H1 (cell line): ENCODE measurements around the gene TMEM255B.

Experiments used
- CBX8 ChIP-seq: fragments of 300-800, 300-1000 bp; sonication (generic); IDR thresholded peaks from 2 replicates; pipeline ENCODE4 v1.7.1; 2016; ENCODE audit warnings: low read depth, low read length, borderline replicate concordance
- CEBPB ChIP-seq: IDR thresholded peaks from 2 replicates; pipeline ENCODE4 v1.6.1; 2012; ENCODE audit warnings: low read depth, low read length
- CTCF ChIP-seq, 3 experiments: IDR thresholded peaks; 1 replicate in 2 of 3; 2 replicates in 1 of 3; pipeline versions ENCODE4 v1.5.1 to v1.6.1; 2011; ENCODE audit warnings: low read length in 3 of 3, mild to moderate bottlenecking in 3 of 3, inconsistent platforms in 2 of 3, low read depth in 1 of 3, moderate library complexity in 1 of 3; ENCODE audit not compliant: insufficient read depth in 1 of 3; ENCODE audit errors: control extremely low read depth in 1 of 3
- EZH2 ChIP-seq: fragments of 200-600 bp; sonication (generic); IDR thresholded peaks from 2 replicates; pipeline ENCODE4 v1.7.1; 2012; ENCODE audit warnings: low read depth, mild to moderate bottlenecking, moderate library complexity, low read length, inconsistent platforms; ENCODE audit not compliant: severe bottlenecking
- HDAC2 ChIP-seq, 2 experiments: fragments of 300-600 bp in 1 of 2; sonication (generic) in 1 of 2; IDR thresholded peaks; 2 replicates each; pipeline ENCODE4 v1.6.1; 2011 to 2012; ENCODE audit warnings: low read depth in 2 of 2, low read length in 2 of 2, mild to moderate bottlenecking in 2 of 2, moderate library complexity in 2 of 2, borderline replicate concordance in 1 of 2, inconsistent platforms in 1 of 2
- NANOG ChIP-seq: IDR thresholded peaks from 2 replicates; pipeline ENCODE4 v1.6.1; 2011; ENCODE audit warnings: low read length, low read depth, mild to moderate bottlenecking, inconsistent platforms; ENCODE audit not compliant: insufficient read depth, poor library complexity, severe bottlenecking
- POLR2A ChIP-seq, 2 experiments: IDR thresholded peaks; 1 replicate in 1 of 2; 2 replicates in 1 of 2; pipeline ENCODE4 v1.6.1; 2011; ENCODE audit warnings: low read depth in 2 of 2, low read length in 2 of 2, mild to moderate bottlenecking in 2 of 2; ENCODE audit errors: control extremely low read depth in 1 of 2
- POLR2AphosphoS5 ChIP-seq: IDR thresholded peaks from 2 replicates; pipeline ENCODE4 v1.6.1; 2011; ENCODE audit warnings: low read depth, low read length
- RAD21 ChIP-seq, 2 experiments: IDR thresholded peaks in 1 of 2; conservative IDR thresholded peaks in 1 of 2; 2 replicates each; pipeline ENCODE4 v1.6.1; 2011; ENCODE audit warnings: low read depth in 2 of 2, low read length in 2 of 2, improper control_type of control experiment in 1 of 2, inconsistent platforms in 1 of 2, mild to moderate bottlenecking in 1 of 2, moderate library complexity in 1 of 2

- no peak for TF ChIP-seq NANOG
- TF ChIP-seq EZH2: no peak
- TF ChIP-seq HDAC2 (IDR thresholded peaks at IDR 0.05; ENCODE audit: borderline replicate concordance in 1 of 2, low read depth in 2 of 2, low read length in 2 of 2): no peak
- no peak for TF ChIP-seq CBX8
- TF ChIP-seq CTCF (IDR thresholded peaks at IDR 0.05; ENCODE audit: control extremely low read depth in 1 of 3, insufficient read depth in 1 of 3, low read depth in 1 of 3, low read length in 3 of 3): no peak
- no peak for TF ChIP-seq POLR2A (IDR thresholded peaks at IDR 0.05; ENCODE audit: control extremely low read depth in 1 of 2, low read depth in 2 of 2, low read length in 2 of 2)
- no peak for TF ChIP-seq POLR2AphosphoS5
- TF ChIP-seq CEBPB: no peak
- no peak for TF ChIP-seq RAD21 (IDR thresholded peaks at IDR 0.05 in 1 of 2, conservative IDR thresholded peaks at IDR 0.05 in 1 of 2; ENCODE audit: low read depth in 2 of 2, low read length in 2 of 2)
Measured at GRCh38 chr13:113855931-113856715, 97.1 kb downstream of the TMEM255B start.
